ENCODE results near the gene CYB5D1.

The CYB5D1 gene

DNA sequence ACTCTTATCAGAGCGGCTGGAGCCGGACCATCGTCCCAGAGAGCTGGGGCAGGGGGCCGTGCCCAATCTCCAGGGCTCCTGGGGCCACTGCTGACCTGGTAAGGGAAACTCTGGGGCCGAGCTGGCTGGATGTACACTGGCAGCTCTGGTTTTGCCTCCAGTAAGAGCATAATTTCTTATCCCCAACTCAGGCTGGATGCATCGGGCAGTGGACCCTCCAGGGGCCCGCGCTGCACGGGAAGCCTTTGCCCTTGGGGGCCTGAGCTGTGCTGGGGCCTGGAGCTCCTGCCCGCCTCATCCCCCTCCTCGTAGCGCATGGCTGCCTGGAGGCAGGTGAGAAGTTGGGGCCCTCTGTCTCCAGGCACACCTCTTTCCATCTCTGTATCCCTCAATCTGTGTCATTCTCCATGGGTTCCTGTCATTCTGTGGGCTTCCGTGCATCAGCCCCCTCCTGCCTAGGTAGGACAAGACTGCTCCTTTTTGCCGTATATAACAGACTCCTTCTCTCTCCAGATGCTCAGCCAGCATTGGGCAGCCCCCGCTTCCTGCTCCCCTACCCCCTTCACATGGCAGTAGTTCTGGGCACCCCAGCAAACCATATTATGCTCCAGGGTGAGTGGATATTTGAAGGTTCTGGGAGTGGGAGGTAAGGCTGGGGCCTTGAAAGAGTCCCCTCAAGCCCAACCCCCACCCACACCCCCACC lies 12.3 kb upstream of the CYB5D1 start:
- no peak for DNase-seq

DNA sequence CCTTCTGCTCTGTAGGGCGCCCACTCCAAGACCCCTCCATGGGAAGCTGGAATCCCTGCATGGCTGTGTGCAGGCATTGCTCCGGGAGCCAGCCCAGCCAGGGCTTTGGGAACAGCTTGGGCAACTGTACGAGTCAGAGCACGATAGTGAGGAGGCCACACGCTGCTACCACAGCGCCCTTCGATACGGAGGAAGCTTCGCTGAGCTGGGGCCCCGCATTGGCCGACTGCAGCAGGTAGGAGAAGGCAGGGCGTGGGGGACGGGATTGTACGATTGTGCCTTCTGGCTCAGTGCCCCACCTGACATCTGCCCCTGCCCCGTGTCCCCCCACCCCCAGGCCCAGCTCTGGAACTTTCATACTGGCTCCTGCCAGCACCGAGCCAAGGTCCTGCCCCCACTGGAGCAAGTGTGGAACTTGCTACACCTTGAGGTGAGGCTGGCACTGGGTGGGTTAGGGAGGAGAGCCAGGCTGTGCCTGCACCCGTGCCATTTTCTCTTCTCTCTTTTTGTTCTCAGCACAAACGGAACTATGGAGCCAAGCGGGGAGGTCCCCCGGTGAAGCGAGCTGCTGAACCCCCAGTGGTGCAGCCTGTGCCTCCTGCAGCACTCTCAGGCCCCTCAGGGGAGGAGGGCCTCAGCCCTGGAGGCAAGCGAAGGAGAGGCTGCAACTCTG lies 11.6 kb upstream of the CYB5D1 start:
- DNase-seq = no peak

DNA sequence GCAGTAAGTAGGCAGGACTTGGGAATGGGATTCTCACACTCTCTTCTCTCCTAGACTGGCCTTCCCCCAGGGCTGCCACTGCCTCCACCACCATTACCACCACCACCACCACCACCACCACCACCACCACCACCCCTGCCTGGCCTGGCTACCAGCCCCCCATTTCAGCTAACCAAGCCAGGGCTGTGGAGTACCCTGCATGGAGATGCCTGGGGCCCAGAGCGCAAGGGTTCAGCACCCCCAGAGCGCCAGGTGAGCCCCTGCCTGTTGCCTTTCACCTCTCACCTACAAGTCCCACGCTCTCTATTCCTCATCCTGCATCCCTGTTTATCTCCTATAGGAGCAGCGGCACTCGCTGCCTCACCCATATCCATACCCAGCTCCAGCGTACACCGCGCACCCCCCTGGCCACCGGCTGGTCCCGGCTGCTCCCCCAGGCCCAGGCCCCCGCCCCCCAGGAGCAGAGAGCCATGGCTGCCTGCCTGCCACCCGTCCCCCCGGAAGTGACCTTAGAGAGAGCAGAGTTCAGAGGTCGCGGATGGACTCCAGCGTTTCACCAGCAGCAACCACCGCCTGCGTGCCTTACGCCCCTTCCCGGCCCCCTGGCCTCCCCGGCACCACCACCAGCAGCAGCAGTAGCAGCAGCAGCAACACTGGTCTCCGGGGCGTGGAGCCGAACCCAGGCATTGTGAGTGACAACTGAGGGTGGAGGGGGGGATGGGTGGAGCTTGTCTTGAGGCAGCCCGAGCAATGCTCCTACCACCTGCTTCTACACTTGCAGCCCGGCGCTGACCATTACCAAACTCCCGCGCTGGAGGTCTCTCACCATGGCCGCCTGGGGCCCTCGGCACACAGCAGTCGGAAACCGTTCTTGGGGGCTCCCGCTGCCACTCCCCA lies 10.8 kb upstream of the CYB5D1 start:
- DNase-seq = no peak

DNA sequence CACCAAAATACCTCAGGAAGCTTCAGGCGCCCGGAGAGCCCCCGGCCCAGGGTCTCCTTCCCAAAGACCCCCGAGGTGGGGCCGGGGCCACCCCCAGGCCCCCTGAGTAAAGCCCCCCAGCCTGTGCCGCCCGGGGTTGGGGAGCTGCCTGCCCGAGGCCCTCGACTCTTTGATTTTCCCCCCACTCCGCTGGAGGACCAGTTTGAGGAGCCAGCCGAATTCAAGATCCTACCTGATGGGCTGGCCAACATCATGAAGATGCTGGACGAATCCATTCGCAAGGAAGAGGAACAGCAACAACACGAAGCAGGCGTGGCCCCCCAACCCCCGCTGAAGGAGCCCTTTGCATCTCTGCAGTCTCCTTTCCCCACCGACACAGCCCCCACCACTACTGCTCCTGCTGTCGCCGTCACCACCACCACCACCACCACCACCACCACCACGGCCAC lies 9.6 kb upstream of the CYB5D1 start:
- DNase-seq = no peak

DNA sequence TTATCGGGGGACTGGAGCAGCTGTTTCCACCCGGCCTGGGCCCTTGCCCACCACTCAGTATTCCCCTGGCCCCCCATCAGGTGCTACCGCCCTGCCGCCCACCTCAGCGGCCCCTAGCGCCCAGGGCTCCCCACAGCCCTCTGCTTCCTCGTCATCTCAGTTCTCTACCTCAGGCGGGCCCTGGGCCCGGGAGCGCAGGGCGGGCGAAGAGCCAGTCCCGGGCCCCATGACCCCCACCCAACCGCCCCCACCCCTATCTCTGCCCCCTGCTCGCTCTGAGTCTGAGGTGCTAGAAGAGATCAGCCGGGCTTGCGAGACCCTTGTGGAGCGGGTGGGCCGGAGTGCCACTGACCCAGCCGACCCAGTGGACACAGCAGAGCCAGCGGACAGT lies 9.1 kb upstream of the CYB5D1 start:
- DNase-seq = no peak

DNA sequence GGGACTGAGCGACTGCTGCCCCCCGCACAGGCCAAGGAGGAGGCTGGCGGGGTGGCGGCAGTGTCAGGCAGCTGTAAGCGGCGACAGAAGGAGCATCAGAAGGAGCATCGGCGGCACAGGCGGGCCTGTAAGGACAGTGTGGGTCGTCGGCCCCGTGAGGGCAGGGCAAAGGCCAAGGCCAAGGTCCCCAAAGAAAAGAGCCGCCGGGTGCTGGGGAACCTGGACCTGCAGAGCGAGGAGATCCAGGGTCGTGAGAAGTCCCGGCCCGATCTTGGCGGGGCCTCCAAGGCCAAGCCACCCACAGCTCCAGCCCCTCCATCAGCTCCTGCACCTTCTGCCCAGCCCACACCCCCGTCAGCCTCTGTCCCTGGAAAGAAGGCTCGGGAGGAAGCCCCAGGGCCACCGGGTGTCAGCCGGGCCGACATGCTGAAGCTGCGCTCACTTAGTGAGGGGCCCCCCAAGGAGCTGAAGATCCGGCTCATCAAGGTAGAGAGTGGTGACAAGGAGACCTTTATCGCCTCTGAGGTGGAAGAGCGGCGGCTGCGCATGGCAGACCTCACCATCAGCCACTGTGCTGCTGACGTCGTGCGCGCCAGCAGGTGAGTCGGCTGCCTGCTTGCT lies 8.6 kb upstream of the CYB5D1 start:
- no peak for DNase-seq

DNA sequence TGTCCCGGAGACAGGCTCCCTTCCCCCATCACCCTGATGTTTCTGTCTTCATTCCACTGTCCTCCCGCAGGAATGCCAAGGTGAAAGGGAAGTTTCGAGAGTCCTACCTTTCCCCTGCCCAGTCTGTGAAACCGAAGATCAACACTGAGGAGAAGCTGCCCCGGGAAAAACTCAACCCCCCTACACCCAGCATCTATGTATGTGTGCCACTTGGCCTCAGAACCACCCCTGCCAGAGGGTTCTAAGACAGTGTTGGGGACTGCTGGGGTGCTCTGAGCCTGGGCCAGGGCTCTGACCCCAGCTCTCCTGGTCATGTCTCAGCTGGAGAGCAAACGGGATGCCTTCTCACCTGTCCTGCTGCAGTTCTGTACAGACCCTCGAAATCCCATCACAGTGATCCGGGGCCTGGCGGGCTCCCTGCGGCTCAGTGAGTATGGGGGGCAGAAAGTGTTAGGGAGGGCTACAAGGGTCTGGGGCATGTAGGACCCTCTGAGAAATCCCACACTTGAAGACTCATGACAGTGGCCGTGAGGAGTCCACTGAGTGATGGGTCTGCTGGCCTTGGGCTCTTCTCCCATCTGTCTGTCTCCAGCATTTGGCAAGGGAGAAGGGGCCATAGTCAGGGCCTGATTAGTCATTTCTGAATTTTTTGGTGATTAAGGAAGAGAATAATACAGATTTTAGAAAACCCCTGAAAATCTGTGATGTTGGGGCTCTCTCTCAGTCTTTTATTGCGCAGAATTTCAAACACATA lies 7.9 kb upstream of the CYB5D1 start:
- DNase-seq = no peak

DNA sequence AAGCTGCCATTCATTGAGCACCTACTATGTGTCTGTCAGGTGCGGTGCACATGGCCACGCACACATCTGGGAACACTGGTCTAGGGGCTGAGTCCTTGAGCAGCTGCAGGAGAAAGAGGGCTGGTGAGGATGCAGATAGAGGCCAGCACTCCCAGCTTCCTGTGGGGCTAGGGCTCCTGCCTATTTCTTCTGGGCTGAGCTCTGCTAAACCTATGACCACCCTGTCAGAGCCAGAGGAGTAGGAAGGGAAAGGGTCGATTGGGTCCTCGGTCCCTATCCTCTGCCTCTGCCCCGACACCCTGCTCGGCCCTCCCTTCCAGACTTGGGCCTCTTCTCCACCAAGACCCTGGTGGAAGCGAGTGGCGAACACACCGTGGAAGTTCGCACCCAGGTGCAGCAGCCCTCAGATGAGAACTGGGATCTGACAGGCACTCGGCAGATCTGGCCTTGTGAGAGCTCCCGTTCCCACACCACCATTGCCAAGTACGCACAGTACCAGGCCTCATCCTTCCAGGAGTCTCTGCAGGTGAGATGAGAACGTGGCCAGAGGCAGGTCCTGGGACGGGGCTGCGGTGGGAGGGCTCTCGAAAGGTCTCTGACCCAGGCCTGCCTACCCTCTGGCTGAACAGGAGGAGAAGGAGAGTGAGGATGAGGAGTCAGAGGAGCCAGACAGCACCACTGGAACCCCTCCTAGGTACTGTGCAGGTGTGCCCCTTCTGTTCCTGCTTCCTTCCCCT lies 6.9 kb upstream of the CYB5D1 start:
- DNase-seq = no peak

DNA sequence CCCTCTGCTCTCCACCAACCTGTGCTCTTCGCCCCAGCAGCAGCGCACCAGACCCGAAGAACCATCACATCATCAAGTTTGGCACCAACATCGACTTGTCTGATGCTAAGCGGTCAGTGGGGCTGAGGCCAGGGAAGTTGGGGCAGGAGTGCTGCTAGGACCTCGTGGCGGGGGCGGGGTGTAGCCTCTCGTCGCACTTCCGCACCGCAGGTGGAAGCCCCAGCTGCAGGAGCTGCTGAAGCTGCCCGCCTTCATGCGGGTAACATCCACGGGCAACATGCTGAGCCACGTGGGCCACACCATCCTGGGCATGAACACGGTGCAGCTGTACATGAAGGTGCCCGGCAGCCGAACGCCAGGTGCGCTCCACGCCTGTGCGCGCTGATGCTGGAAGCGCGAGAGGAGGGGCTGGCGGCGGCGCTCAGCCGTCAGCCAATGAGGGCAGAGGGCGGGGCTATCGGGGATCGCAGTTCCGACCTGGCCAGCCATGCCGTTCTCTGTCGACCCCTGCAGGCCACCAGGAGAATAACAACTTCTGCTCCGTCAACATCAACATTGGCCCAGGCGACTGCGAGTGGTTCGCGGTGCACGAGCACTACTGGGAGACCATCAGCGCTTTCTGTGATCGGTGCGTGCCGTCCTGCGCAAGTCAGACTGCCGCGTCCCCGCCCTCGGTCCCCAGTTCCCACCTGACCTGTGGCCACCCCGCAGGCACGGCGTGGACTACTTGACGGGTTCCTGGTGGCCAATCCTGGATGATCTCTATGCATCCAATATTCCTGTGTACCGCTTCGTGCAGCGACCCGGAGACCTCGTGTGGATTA lies 6.2 kb upstream of the CYB5D1 start:
- peak; percentile 94 to 95 for DNase-seq

DNA sequence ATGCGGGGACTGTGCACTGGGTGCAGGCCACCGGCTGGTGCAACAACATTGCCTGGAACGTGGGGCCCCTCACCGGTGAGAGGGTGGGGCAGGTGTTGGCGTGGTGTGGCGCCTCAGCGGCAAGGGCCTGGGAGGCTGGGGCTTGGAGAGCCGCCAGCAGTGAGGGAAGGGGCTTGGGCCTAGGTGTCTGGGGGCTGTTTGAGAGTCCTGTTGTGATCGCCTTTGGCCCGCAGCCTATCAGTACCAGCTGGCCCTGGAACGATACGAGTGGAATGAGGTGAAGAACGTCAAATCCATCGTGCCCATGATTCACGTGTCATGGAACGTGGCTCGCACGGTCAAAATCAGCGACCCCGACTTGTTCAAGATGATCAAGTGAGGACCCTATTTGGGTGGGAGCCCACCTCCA lies 5.5 kb upstream of the CYB5D1 start:
- DNase-seq = no peak

DNA sequence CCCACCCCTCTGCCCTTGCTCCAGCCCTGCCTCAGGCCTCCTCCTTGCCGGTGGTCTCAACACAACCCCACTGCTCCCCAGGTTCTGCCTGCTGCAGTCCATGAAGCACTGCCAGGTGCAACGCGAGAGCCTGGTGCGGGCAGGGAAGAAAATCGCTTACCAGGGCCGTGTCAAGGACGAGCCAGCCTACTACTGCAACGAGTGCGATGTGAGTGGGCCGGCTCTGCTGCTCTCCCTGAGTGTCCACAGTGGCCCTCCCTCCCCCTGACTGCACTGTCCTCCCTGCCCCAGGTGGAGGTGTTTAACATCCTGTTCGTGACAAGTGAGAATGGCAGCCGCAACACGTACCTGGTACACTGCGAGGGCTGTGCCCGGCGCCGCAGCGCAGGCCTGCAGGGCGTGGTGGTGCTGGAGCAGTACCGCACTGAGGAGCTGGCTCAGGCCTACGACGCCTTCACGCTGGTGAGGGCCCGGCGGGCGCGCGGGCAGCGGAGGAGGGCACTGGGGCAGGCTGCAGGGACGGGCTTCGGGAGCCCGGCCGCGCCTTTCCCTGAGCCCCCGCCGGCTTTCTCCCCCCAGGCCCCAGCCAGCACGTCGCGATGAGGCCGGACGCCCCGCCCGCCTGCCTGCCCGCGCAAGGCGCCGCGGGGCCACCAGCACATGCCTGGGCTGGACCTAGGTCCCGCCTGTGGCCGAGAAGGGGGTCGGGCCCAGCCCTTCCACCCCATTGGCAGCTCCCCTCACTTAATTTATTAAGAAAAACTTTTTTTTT lies 4.7 kb upstream of the CYB5D1 start:
- DNase-seq = no peak

DNA sequence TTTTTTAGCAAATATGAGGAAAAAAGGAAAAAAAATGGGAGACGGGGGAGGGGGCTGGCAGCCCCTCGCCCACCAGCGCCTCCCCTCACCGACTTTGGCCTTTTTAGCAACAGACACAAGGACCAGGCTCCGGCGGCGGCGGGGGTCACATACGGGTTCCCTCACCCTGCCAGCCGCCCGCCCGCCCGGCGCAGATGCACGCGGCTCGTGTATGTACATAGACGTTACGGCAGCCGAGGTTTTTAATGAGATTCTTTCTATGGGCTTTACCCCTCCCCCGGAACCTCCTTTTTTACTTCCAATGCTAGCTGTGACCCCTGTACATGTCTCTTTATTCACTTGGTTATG lies 4.1 kb upstream of the CYB5D1 start:
- no peak for DNase-seq

DNA sequence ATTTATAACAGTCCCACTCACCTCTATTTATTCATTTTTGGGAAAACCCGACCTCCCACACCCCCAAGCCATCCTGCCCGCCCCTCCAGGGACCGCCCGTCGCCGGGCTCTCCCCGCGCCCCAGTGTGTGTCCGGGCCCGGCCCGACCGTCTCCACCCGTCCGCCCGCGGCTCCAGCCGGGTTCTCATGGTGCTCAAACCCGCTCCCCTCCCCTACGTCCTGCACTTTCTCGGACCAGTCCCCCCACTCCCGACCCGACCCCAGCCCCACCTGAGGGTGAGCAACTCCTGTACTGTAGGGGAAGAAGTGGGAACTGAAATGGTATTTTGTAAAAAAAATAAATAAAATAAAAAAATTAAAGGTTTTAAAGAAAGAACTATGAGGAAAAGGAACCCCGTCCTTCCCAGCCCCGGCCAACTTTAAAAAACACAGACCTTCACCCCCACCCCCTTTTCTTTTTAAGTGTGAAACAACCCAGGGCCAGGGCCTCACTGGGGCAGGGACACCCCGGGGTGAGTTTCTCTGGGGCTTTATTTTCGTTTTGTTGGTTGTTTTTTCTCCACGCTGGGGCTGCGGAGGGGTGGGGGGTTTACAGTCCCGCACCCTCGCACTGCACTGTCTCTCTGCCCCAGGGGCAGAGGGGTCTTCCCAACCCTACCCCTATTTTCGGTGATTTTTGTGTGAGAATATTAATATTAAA lies 3.6 kb upstream of the CYB5D1 start:
- DNase-seq = no peak

DNA sequence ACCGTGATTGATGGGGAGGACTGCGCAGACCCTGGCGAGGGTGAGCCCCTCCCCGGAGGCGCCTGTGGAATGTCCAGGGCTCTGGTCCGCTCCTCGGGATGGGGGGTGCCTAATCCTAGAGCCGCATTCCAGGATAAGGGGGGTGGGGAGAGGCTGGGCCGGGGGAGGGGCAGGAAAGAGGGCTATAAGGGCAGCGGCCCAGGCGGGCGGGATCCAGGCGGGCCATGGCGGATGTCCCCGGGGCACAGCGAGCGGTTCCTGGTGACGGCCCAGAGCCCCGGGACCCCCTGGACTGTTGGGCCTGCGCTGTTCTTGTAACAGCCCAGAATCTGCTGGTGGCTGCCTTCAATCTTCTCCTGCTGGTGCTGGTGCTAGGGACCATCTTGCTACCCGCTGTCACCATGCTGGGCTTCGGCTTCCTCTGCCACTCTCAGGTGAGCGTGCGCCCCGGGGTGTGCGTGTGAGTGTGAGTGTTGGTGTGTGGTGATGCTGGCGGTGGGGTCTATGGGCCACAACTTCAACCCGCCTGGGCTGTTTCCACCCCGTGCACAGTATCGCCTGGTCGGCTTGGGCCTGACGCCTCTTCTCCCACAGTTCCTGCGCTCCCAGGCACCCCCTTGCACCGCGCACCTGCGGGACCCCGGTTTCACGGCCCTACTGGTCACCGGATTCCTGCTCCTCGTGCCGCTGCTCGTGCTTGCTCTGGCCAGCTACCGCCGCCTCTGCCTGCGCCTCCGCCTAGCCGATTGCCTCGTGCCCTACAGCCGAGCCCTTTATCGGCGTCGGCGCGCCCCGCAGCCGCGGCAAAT lies 2.7 kb upstream of the CYB5D1 start, which contains the start of gene TMEM88:
TMEM88 (plus strand) TSS at position 216 of the 809 bp plus-strand sequence; CDS start at position 225, 9 bp downstream.
- no peak for DNase-seq

DNA sequence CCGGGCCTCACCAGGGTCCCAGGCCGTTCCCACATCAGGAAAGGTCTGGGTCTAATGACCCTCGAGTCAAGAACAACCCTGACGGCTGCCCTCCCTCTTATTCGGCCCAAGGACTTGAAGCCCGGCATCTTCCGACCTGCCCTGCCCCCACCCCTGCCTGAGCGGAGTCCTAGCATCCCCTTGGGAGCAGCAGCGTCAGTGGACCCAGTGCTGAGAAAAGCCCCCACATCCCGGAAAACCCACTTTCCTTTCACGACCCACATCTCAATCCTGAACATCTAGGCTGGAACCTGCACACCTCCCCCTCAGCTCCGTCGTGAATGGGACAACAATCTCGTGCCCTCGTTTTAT lies 2.2 kb upstream of the CYB5D1 start:
- no peak for DNase-seq

DNA sequence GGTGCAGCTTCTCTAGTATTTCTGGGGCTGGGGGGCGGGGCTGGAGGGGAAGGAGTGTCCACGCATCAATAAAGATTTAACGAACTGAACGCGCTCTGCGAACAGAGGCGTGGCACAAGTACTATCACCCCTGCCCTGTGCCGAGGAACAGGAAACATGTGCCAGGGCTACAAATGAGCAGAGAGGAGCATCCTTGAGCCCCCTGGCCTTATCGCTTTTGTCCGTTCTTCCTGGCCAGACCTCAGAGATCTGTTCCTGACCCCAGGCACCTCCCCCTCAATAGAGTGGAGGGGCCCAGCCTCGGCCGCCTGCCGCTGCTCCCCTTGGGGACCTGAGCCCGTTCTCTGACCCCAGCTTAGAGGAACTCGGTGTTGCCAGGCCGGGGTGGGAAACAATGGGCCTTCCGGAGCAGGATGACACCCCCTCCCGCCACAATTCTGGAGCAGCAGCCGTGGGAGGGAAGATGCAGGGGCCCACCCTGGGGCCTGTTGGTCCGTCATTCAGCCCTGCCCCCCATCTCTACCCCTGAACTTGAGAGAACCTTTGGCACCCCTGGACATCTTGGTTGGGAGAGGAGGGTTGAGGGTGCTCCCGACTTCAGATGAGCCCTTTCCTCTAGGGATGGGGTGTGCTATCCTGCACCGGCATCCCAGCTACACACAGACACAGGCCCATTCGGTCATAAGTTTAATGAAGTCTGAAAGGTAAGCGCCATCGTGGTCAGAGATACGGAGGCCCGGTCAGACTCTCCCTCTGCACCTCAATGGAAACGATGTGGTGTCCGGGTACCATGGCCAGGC lies 1.6 kb upstream of the CYB5D1 start:
- DNase-seq = peak; percentile 24 to 27

All from SHP77 (cell line).